Stimulated activated CD8-positive, alpha-beta memory T cell treated with anti-CD3 and anti-CD28 coated beads, Interleukin-15, amount 100 ng/mL, for 4 hours (primary cell): Measurements from ENCODE around the gene LRRC8D.

ENCODE experiments used
- DNase-seq, 2 donors: peaks; one replicate each; pipeline ENCODE4 v3.0.0-alpha.2; 2020; ENCODE audit warnings: low read depth in 2 of 2

Gene LRRC8D

DNA sequence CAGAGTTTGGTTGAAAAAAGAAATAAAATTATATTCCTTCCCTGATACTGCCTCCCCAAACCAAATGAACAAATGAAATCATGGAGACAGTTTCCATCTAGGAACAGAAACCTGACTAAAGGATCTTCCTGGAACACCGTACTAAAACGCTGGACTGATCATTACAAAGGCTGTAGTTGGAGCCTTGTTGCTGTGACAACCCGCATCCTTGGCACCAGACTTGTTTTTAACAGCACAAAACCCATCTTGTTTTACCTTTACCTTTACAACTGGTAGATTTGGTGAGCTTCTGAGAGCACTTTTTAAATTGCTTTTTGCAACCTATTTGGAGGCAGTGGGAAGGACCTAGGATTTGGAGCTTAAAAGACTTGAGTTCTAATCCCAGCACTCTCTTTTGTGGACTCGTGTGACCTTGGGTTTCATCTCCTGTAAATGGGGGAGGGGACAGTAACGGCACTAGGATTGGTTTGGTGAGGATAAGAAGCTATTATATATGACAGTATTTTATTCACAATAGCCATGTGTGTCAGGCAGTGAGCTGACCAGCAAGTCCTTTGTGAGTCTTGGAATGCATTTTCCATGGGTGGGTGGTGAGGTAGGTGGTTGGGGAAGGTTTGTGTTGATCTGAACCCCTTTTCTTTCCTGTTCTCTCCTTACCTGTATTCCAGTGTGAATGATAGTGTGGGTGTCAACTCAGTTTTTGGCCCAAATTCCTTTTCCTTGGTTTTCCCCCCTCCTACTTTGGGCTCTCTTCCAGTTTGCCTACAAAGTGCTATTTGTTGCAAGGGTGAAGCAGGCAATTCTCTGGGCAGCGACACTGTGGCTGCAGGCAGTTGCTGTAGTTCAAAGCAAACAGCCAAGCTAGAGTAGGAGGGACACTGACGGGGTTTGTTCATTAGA, 12.6 kb downstream of the LRRC8D start:
- no peak for DNase-seq

DNA sequence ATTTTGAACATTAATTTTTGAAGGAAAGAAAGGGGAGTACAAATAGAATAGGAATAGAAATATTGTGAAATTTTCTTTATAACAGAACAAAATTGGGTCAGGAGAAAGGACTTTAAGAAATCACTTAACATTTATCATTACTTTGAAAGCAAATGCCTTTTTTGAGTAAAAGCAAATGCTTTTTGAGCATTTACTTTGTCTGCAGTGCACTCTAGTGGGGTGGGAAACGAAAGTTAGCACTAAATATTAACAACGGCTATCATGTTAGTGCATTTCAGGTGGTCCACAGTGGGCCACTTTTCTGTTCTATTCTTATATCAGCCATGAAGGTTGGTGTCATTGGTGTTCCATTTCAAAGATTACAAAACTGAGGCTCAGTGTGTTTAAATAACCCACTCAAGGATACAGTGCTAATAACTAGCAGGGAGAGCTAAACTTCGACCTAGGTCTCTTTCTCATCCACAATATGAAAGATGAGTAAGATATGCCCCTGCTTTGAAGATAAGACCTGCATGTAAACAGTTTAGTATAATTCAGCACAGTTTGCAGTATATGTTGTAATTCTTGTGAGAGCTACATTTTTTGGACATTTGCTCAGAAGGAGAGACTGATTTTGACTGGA, 13.4 kb downstream of the LRRC8D start:
- DNase-seq = no peak

DNA sequence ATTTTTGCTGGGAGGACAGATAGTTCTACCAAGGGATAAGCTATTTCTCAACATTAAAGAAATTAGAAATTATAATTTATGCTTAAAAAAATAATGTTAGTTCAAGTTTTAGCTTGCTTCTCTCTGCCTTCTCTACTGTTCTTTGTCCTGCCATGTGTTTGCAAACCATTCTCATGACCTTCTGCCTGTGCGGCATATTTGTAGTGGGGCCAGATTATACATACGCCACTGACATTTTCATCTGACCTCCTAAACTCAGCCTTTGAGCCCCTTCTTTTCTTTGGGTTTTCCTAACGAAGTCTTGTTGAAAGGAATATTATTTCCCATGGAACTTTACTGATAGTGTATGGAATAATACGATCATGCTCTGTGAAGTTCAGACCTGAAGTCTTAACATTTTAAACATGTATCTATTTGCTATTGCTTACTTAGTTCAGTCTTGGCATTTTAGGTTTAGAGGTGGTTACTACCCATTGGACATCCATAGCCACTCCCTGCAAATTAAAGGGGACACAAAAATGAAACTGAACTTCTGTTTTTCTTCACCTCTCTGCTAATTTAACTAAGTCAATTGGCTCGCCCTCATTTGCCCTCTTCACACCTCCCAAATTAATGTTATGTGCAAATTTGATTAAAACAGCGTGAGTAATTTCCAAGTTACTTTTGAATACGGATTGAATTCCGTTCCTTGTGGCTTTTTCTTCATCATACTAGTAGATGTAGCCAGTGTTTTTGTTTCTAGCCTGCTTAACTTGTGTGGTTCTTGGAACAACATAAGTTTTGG, 15.6 kb downstream of the LRRC8D start:
- DNase-seq = no peak

DNA sequence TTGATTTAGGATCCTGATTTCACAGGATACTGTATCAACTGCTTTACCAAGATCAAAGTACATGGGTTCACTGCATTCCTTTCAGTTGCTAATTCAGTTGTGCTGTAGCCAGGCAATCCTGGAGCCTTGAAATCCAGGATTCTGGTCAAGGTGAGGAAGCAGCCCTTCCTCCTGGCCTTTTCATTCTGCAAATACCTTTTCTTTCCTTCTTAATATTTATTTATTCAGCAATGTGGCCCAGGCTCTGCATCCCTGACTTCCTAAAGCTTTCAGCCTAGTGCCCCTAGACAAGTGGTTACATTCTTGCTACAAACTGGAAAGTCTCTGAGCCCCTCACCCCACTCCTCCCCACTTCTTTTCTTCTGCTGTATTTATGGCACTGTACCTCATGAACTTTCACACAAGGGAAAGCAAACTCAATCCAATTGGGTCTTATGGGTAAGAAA, 16.2 kb downstream of the LRRC8D start:
- DNase-seq = no peak

DNA sequence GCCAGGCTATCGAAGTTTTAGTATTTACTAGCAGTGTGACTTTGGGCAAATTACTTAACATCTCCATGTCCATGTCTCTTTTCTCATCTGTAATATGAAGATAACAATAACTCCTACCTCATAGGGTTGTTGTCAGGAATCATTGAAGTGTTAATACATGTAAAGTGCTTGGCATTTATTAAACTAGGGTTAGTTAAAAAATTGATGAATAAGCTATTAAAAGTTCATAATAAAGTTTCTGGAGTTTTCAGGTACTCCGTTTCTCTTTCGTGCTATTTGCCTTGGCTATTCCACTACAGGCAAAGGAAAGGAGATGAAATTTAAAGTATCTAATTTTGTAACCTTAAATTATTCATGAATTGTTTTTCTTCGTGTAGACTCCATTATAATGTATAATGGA, 16.7 kb downstream of the LRRC8D start:
- no peak for DNase-seq

DNA sequence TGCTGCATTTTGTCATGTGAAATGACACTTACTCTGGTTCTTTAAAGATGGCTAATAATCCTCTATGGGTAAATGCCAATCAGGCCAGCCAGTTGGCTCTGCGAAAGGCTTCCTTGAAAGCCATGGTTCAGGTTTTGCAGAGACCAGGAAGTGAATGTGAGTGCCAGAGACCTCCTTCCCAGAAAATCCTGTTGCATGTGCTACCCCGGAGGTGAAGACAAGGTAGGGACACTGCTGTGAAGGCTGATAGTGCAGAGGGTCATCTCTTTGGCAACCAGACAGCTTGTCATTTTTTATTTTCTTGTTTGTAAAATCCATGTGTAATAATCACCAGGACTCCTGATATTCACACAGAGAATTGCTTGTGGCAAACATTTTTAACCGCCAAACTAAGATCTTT, 18.7 kb downstream of the LRRC8D start:
- DNase-seq = no peak

DNA sequence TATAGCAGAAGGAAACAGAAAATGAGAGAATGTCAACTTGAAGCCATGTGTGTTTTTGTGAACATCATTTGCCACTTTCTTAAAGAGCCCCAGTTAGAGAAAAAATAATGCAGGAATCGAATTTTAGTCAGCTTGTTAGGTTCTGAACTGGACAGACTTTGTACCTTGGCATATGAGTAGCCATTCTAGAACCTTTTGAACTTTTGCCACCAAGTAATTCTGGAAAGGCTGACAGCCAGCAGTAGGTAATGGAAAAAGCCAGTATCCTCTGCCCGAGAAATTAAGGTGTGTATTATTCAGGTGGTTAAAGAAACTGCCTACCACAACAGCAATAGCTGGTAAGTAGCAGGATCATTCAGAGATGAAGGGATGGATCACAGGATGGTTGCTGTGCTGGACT, 20.7 kb downstream of the LRRC8D start:
- DNase-seq = no peak

DNA sequence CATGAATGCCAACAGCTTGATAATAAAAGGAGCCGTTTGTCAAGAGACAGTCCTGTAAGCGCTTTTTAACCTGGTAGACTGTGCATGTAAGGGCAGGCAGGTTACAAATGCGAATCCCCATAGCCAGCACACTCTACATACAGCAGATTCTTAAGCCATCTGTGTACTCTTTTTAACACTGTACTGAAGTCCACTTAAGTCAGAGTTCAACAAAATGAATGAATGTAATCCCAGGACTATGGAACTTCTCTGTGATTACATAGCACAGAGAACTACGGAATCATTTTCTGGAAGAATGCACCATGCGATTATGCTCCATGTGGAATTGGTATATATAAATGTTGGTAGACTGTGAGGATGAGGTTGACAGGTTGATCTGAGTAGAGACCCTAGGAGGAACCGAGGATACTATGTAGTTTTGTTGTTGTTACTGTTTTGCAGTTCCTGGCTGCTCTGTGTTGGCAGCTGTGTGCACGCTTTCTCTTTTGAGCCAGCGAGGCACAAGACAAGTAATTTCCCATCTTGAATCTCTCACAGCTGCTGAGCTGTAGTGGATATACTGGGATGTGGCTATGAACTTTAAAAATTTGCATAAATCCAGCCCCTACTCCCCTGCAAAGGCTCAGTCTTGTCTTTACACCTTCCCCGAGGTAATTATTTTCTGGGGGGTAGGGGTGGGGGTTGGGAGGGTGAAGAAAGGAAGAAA, 21.9 kb downstream of the LRRC8D start:
- no peak for DNase-seq

DNA sequence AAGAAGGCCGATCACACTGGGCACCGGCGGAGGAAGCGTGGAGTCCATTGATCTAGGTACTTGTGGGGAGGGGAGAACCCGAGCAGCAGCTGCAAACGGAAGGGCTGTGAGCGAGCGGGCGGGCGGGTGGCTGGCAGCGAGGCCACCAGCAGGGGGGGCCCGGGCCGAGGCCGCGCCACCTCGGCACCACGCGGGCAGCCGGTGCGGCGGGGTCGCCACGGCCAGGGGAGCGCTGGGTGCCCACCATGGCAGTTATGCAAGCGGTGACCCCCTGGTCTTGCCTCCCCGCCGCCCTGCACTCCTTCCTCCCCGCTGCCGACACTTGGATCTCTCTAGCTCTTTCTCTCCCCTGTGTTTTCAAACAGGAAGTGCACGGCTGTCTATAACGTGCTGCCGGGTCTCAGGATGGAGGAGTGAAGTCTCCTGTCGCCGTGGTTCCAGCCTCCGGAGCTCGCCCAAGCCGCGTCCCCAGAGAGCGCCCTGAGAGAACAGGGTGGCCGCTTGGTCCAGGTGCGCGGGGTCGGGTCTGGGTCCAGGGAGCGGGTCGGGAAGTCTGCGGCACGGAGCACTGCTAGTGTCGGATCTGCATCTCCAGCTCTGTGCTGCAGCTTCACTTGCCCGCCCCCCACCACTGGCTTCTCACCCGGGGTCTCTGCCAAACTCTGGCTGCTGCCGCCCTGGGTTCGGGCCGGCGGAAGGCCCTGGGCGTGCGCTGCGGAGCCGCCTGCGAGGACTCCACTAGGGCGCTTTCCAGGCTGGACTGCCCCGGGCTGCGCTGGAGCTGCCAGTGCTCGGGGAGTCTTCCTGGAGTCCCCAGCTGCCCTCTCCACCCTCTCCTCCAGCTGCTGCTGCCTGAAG, 22.7 kb downstream of the LRRC8D start:
- peak; percentile 65 to 67 for DNase-seq

DNA sequence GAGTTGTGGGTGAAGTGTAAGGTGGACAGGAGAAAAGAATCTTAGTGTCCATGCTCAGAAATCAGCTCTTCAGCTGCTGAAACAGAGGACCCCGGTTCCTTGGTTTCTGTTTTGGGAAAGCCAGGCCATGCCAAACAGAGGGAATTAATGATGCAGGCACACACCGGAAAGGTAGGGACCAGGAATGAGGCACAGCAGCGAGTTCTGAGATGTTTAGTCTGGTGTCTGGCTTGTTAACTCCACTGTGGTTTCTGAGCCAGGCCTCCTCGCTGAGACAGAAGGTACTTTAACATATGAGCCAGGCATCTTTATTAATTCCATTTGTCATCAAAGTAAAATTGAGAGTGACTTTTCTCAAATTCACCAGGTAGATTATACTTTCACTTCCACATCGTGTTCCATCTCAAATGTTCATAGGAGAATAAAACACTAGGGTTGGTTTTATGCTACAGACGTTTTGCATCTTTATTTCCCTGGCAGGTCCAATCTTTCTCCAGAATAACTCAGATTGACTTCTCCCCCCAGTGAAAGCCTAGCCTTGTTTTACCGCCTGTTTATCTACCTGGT, 23.5 kb downstream of the LRRC8D start:
- DNase-seq = peak in 1 of 2 donors; percentile 34

DNA sequence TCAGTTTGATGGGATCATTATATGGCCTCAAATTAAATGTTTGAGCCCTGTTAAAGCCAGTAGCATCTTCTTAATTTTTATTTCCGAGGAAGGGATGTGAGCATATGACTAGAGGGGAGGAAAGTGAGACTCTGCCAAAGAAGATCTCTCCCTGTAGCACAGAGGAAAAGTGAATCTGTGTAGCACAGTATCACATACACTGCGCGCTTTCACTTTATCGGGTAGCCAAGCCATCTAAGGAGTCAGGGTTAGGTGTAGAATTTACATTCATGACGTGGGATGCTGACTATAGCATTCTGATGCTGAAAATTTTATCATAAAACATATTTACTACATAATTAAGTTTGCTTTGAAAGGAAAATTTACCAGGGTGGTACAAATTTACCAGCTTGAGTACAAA, 24.0 kb downstream of the LRRC8D start:
- DNase-seq = no peak

DNA sequence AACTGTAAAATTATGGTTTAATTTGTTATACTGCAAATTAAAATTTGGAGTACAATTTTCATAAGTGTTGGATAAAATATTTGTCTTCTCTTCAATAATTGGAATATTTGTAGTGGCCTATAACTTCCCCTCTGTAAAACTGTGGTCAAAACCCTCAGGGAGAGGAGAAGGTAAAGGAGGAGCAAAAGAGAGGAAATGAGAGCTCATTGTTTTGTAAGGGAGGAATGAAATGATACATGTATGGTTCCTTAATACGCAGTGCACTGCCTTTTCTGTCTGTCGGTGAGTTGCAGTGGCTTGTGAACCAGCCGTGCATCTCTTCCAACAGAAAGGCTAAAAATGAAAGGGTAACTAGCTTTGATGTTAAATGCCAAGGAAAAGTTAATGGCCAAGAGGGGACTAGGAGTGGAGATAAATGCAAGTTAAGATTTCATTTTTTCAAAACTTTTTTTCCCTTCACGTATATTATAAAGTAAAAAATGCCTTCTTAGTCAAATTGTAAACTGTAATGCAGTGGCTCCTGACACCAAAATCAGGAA, 26.4 kb downstream of the LRRC8D start:
- DNase-seq = no peak

DNA sequence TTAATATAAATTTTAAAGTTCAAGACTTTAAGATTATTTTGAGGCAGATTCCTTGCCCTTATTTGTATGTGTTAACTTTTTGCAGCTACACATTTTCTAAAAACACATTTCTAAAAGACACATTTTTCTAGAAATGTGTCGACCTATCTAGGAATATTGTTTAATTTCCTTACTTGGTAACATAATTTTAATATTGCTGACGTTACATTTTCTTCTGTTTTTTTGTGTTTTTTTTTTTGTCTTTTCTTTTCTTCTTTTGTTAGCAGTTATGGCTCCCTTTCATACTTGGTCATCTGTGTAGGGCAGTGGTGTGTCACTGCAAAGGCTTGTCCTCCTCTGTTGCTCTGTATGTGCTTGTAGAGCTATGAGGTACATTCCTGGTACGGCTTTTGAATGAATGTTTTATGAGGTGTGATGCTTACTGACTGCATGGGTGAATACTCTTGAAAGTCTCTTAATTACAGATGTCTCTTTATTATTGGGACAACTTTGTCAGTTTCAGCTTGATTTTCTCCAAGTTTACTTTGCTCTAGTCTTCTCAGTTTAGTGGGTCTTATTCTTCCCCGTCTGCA, 30.1 kb downstream of the LRRC8D start:
- DNase-seq = no peak

DNA sequence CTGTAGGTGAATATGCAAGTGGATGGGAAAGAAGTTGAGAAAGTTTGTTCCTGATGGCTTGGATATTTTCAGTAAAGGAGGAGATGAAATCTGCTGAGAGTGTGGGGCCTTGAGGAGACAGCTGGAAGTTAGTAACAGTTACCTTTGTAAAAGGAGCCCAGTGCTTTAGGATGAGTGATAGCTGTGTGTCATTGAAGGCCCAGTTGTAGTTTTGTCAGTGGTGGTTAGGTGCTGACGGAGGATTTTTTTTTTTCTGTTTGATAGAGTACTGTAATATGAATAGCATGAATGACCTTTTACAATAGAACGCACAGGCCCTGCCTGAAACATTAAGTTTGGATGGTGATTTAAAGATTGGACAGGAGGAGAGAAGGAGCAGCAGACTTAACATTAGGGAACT, 33.3 kb downstream of the LRRC8D start:
- no peak for DNase-seq

DNA sequence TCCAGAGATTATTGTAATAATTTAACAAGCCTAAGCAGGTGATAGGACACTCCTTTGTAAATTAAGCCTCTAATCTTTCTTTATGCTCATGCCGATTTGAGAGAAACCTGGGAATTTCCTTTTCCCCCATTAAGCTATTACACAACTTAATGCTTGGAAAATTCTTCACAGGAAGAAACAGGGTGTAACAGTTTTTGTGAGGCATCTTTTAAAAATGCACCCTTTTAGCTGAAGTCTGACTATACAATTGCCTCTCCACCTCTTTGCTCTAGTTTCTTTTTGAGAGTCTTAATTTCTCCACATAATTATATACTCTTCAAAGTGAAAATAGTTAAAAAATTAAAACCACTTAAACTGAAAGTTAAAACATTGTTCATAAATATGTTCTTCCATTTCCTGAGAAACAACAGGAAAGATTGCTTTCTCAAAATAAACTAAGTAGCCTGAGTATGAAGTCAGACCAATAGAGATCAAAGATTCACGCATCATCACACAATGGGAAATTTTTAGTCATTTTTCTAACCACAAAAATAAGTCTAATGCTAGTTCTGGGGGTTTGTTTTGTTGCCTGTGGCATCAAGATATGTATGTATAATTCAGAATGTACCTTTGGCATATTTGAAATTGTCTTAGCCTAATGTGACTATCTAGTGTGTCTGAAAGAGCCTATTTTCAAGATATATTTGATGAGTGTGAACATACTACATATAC, 34.7 kb downstream of the LRRC8D start:
- DNase-seq = no peak

DNA sequence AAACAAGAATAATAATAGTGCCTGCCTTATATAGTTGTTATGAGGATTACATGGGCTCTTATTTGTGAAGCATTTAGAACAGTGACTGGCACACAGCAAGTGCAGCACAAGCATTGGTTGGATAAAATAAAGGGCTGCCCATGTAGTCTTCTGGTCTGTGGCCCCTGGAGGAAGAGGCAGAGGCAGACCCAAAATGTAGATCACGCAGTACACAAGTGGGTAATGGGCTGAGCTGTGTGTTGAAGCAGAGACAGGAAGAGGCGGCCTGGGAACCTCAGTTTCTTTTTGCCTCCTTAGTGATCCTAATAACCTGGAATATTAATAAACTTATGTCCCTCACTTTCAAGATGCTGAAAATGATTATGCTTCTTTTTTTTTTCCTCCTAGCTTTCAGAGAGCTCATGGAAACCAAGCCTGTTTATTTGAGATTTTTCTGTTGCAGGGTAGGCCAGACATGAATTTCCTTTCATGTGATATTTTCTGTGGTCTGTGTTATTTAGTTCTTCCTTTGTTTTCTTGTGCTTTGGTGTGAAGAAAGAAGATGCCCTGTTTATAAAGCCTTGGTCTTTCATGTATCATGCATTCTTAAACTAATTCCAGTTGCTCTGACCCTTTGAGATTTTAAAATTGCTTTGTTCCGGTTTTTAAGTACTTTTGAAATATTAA, 42.5 kb downstream of the LRRC8D start:
- DNase-seq = no peak

DNA sequence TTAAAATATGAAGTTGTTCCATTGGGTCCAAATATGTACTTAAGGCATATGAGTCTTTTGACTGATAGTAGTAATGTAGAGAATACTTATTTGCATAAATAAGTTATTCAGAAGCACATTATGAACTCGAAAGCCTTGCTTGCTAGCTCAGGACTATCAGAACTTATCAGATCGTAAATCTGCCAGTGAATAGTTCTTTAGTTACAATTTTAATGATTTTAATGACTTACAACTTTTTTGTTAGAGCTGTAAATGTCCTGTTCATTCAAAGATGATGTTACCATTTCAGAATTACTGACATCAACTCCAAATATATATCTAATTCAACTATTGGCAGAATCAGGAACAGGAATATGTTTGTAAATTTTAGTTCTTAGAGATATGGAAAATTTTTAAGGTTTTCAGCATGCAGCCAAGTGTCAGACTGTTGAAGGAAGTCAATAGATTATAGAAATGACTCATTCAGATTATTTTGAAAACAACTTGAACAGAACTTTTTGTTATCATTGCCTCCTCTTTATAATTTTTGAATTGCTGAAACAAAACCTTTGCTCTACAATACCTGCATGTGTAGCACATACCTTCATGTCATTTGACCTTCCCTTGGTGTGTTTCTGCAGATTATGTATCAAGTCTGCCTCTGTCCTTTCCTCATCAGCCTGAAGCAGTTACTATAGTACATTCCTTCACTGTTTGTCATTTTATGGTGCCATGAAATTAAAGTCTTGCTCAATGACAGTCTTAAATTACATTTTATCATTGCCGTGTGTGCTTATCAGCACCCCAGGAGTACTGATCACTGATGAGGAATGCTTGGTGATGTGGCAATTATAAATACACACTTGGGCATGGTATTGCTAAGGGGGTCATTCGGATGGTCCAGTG, 44.9 kb downstream of the LRRC8D start:
- no peak for DNase-seq

DNA sequence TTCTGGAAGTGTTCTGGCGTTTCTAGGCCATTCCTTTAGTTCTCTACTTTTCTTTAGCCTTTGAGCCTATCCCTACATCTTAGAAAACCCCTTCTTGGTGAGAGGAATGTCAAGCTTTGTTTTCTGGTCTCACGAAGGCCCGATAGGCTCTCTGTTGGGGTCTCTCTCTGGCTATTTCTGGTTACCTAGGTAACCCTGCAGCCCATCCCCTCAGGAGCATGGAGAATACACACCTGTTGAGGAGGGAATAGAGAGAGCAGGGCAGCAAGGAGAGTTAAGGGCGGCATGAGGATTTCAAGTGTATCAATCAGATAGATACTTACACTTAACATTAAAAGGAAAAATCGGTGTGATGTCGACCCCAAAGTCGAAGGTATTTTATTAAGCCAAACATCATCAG, 45.7 kb downstream of the LRRC8D start:
- no peak for DNase-seq
